Heart left ventricle (tissue), 16 donors: ENCODE measurements around the gene PHACTR1. TPM values are rescaled to one million over a fixed set of nuclear protein-coding genes. Genes with fewer than 3 reads are reported as not detected.

ENCODE experiments used
- ATAC-seq, 4 donors: fragments of 200-7000 bp; cut with Tn5 transposase; one replicate each; pipeline ENCODE4 v1.9.1; 2020 to 2022; ENCODE audit warnings: moderate library complexity in 4 of 4, mild to moderate bottlenecking in 3 of 4, moderate number of reproducible peaks in 1 of 4
- DNase-seq, 5 donors: peaks; one replicate each; pipeline ENCODE4 v3.0.0-alpha.2; 2020
- H3K27ac ChIP-seq, 12 donors: fragments of 200-600 bp; sonication (generic) in 4 of 12; one replicate each; pipeline versions ENCODE4 v1.5.0 to v1.8.0; 2016 to 2022; ENCODE audit warnings: mild to moderate bottlenecking in 2 of 12
- H3K27me3 ChIP-seq, 9 donors: fragments of 200-600 bp; sonication (generic) in 2 of 9; one replicate each; pipeline versions ENCODE4 v1.5.1 to v1.8.0; 2016 to 2022; ENCODE audit warnings: mild to moderate bottlenecking in 3 of 9
- H3K36me3 ChIP-seq, 9 donors: fragments of 200-600 bp; sonication (generic) in 2 of 9; one replicate each; pipeline versions ENCODE4 v1.5.0 to v1.8.0; 2018 to 2022; ENCODE audit warnings: mild to moderate bottlenecking in 2 of 9
- H3K4me1 ChIP-seq, 12 donors: fragments of 200-600 bp; sonication (generic) in 4 of 12; one replicate each; pipeline versions ENCODE4 v1.5.0 to v1.8.0; 2016 to 2022; ENCODE audit warnings: mild to moderate bottlenecking in 3 of 12
- H3K4me3 ChIP-seq, 12 donors: fragments of 200-600 bp; sonication (generic) in 4 of 12; one replicate each; pipeline versions ENCODE4 v1.5.0 to v1.8.0; 2017 to 2022; ENCODE audit warnings: mild to moderate bottlenecking in 9 of 12, moderate library complexity in 4 of 12
- H3K9me3 ChIP-seq, 12 donors: fragments of 200-600 bp; sonication (generic) in 4 of 12; one replicate each; pipeline versions ENCODE4 v1.5.0 to v1.8.0; 2016 to 2022; ENCODE audit warnings: mild to moderate bottlenecking in 1 of 12
- CTCF ChIP-seq, 12 donors: fragments of 200-600 bp; sonication (generic) in 4 of 12; IDR thresholded peaks; one replicate each; pipeline versions ENCODE4 v1.5.0 to v1.8.0; 2018 to 2022; ENCODE audit warnings: antibody characterized with exemption in 12 of 12, mild to moderate bottlenecking in 5 of 12
- POLR2A ChIP-seq, 2 donors: fragments of 450-650 bp; IDR thresholded peaks; one replicate each; pipeline ENCODE4 v1.6.1; 2017; ENCODE audit warnings: antibody characterized with exemption in 2 of 2, mild to moderate bottlenecking in 2 of 2, moderate library complexity in 2 of 2
- WGBS, 4 donors: extraction: QIAGEN DNeasy Blood & Tissue Kit in 2 of 4; methylation state at CpG; one replicate each; pipeline versions ENCODE4 v1.1.5 to v1.1.7; 2013 to 2018; 5-methylcytosine and 5-hydroxymethylcytosine counted together
- intact Hi-C, 10 donors: fragments of 100-400 bp; cut with DNase I; formaldehyde crosslinking; loops; one replicate each; pipeline versions ENCODE4 v1.11.1 to v1.14.2; 2022
- polyA plus RNA-seq, 2 donors: library from polyadenylated mRNA; stranded (reverse); fragments of 200-250 nt; gene quantifications; one replicate each; pipeline ENCODE4 v1.2.3, GENCODE V29; 2013
- total RNA-seq, 9 donors: library from RNA; depleted of rRNA in 2 of 9; stranded (reverse); fragments of >200 nt in 2 of 9; fragmentation: NEBNext Ultra II Directional in 3 of 9; extraction: Animal tissue kit (Norgen Biotek cat#: 25700) in 3 of 9; gene quantifications; one replicate each; pipeline versions ENCODE4 v1.1.0 to v1.2.4, GENCODE V29; 2016 to 2023
- donor health status: ischemic (EF 13 %, LVEDD 7.1; RV severe dilation, severe dysfunction).
- donor health status: healthy with polysubstance abuse.
- donor health status: DM: no; HTN: yes; CAD: no.
- donor health status: DM: no; HTN: no; CAD: no.
- donor health status: ischemic (EF 25% LVEDD 6.9; RV normal size, moderate dysfunction).
- donor health status: ischemic (EF 25% LVEDD 5.7; RV mildly dilated, moderate dysfunction).
- donor health status: healthy.
- donor health status: DM: yes; HTN: yes; CAD: no.
- donor health status: ischemic (EF 35%, LVEDD 5.7; RV mildly dilated, moderate dysfunction).
- donor health status: nonischemic (EF 11% LVEDD 7.7; RV severe dilation, severe dysfunction).
- donor health status: DM: yes; HTN: yes; CAD: no.
- donor health status: PGD.
- donor health status: ischemic (EF 29% LVEDD 5.4; RV normal size, mild dysfunction).
- donor health status: nonischemic (EF 23%, LVEDD 6.1; RV moderate dilation, normal function).

PHACTR1 gene
- total and polyA plus RNA-seq, 11 donors, result 21.2 to 238 (median 87.4) TPM

GRCh38 chr6:13026557-13026956 is 310.0 kb downstream of the PHACTR1 start:
- Histone ChIP-seq H3K27ac (peak overlapping the region in 9 of 12 donors; percentile 20 to 61 (median 31)), H3K4me1 (peaks cover 0 to 46% (median 19%) of the 10 kb centered on the region in 12 donors)
- peak; percentile 78 to 86 (median 84) for ATAC-seq

GRCh38 chr6:13027207-13027606 is 310.6 kb downstream of the PHACTR1 start:
- TF ChIP-seq CTCF (IDR thresholded peaks at IDR 0.05) (no peak), POLR2A (IDR thresholded peaks at IDR 0.05) (no peak)
- no peaks in the 10 kb centered on the region for H3K36me3 ChIP-seq
- peak in 1 of 4 donors; percentile 25 for ATAC-seq
- no peak for DNase-seq
- peak overlapping the region in 6 of 12 donors; percentile 3 to 61 (median 24) for H3K27ac ChIP-seq
- no peak overlapping the region for H3K4me3 ChIP-seq
- intact Hi-C loops, result loop anchor here in 5 of 10 donors (5.0 to 10.0 kb wide), 3 partner anchors 88 to 112 kb away; no protein-coding TSS in a partner anchor
- no peaks in the 10 kb centered on the region for H3K27me3 ChIP-seq
- H3K9me3 ChIP-seq, result no peaks in the 10 kb centered on the region
- H3K4me1 ChIP-seq, result peaks cover 0 to 46% (median 19%) of the 10 kb centered on the region in 12 donors
- 11 to 30% (median 21%) methylated on average over 2 of the region's 2 CpGs for WGBS, 4 donors

More at GRCh38 chr6:13026557-13026956, 310.0 kb downstream of the PHACTR1 start:
- Histone ChIP-seq H3K27me3 (no peaks in the 10 kb centered on the region), H3K9me3 (no peaks in the 10 kb centered on the region), H3K4me3 (no peak overlapping the region), H3K36me3 (no peaks in the 10 kb centered on the region)
- no peak for TF ChIP-seq POLR2A (IDR thresholded peaks at IDR 0.05)
- peak in 2 of 12 donors; percentile 6 to 7 for TF ChIP-seq CTCF (IDR thresholded peaks at IDR 0.05)
- intact Hi-C loops, result loop anchor here in 5 of 10 donors (5.0 to 10.0 kb wide), 3 partner anchors 88 to 112 kb away; no protein-coding TSS in a partner anchor
- WGBS, 4 donors, result 38 to 62% (median 41%) methylated on average over 5 of the region's 5 CpGs
- DNase-seq, result peak in 3 of 5 donors; percentile 23 to 56 (median 45)

GRCh38 chr6:13030396-13030795 is 313.8 kb downstream of the PHACTR1 start:
- Histone ChIP-seq H3K27ac (no peak overlapping the region), H3K4me1 (peaks cover 0 to 44% (median 17%) of the 10 kb centered on the region in 12 donors), H3K4me3 (no peak overlapping the region), H3K36me3 (no peaks in the 10 kb centered on the region), H3K27me3 (no peaks in the 10 kb centered on the region), H3K9me3 (no peaks in the 10 kb centered on the region)
- 28 to 46% (median 37%) methylated on average over 3 of the region's 3 CpGs for WGBS, 4 donors
- intact Hi-C loops, result no loop called here
- no peak for ATAC-seq
- DNase-seq, result no peak
- TF ChIP-seq CTCF (IDR thresholded peaks at IDR 0.05), result no peak
- TF ChIP-seq POLR2A (IDR thresholded peaks at IDR 0.05), result no peak

- WGBS, 4 donors, result 72 to 84% (median 79%) methylated on average over 6 of the region's 6 CpGs
- H3K36me3 ChIP-seq, result no peaks in the 10 kb centered on the region
- ATAC-seq (no peak), DNase-seq (no peak)
- H3K27me3 ChIP-seq, result no peaks in the 10 kb centered on the region
- intact Hi-C loops, result no loop called here
- no peak for TF ChIP-seq CTCF (IDR thresholded peaks at IDR 0.05)
- no peak for TF ChIP-seq POLR2A (IDR thresholded peaks at IDR 0.05)
- H3K27ac ChIP-seq, result no peak overlapping the region
- no peaks in the 10 kb centered on the region for H3K9me3 ChIP-seq
- no peak overlapping the region for H3K4me3 ChIP-seq
- peaks cover 0 to 29% (median 7%) of the 10 kb centered on the region in 12 donors for H3K4me1 ChIP-seq
Measured at GRCh38 chr6:13032566-13032965, 316.0 kb downstream of the PHACTR1 start.
